ENCODE measurements around the gene FSHR.

FSHR gene

GRCh38 chr2:49042488-49042887 is 111.8 kb downstream of the FSHR start:
- TF ChIP-seq, protein P1, sequence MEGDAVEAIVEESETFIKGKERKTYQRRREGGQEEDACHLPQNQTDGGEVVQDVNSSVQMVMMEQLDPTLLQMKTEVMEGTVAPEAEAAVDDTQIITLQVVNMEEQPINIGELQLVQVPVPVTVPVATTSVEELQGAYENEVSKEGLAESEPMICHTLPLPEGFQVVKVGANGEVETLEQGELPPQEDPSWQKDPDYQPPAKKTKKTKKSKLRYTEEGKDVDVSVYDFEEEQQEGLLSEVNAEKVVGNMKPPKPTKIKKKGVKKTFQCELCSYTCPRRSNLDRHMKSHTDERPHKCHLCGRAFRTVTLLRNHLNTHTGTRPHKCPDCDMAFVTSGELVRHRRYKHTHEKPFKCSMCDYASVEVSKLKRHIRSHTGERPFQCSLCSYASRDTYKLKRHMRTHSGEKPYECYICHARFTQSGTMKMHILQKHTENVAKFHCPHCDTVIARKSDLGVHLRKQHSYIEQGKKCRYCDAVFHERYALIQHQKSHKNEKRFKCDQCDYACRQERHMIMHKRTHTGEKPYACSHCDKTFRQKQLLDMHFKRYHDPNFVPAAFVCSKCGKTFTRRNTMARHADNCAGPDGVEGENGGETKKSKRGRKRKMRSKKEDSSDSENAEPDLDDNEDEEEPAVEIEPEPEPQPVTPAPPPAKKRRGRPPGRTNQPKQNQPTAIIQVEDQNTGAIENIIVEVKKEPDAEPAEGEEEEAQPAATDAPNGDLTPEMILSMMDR (IDR thresholded peaks at IDR 0.05; ENCODE audit: low read depth, low read length): no peak
- no peak for DNase-seq (ENCODE audit: extremely low read depth, low read depth)

- DNase-seq (ENCODE audit: extremely low read depth, low read depth): no peak
- TF ChIP-seq, protein P1 (IDR thresholded peaks at IDR 0.05; ENCODE audit: low read depth, low read length): no peak
These were observed 113.3 kb downstream of the FSHR start for GRCh38 chr2:49041061-49041460.

GRCh38 chr2:49037197-49037596 is 117.1 kb downstream of the FSHR start:
- DNase-seq (ENCODE audit: extremely low read depth, low read depth): no peak
- TF ChIP-seq, protein P1 (IDR thresholded peaks at IDR 0.05; ENCODE audit: low read depth, low read length): no peak

DNA sequence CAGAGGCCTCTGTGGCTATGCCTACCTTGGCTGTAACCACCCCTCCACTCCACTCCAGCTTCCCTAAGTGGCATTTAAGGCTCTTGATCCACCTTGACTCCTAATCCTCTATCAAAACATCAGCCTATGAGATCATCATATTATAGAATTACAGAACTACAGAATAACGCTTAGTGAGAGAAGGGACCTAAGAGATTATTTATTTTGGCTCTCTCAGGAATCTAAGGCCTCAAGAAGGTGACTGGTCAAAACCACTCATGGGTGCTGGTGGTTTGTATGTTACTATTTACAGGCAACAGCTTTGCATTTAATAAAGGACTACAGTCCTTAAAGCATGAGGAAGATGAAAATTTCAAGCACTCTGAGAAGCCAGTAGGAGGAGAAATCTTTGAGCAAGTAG is 118.8 kb downstream of the FSHR start:
- no peak for DNase-seq (ENCODE audit: extremely low read depth, low read depth)
- TF ChIP-seq, protein P1 (IDR thresholded peaks at IDR 0.05; ENCODE audit: low read depth, low read length): no peak

DNA sequence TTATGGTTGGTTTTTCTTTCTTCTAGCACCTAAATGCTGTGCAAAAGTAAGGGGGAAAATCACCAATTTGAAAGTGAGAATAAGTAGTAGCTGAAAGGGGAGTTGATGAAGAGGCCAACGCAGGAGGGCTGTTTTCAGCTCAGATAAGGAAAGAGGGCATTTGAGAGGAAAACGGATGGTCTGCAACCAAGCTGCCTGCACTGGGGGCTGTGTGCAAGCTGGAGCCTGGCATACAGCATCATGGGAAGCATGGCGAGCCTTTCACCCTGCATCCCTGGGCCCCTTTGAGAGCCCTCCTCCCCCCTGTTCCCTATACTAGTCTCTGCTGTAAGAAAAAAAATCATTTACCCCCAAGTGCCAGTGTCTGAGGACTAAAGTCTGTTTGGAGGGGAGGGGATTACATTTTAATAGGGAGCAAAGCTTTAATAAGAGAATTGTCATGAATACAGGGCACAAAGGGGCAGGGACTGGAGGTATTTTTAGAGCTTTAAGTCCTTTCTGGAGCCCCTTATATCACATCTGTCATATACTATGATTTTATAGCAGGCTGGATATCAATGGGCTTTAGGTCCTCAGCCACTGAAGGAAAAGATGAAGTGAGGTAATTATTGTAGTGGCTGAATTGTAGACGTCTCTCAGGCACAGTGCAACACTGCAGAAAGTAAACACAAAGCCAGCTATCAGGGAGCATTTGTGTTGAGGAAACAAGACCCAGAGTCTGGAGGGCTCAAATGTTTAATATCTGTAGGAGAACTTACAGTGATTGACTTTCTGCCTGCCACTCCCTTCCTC is 120.7 kb downstream of the FSHR start:
- no peak for DNase-seq (ENCODE audit: extremely low read depth, low read depth)
- TF ChIP-seq, protein P1 (IDR thresholded peaks at IDR 0.05; ENCODE audit: low read depth, low read length): no peak

DNA sequence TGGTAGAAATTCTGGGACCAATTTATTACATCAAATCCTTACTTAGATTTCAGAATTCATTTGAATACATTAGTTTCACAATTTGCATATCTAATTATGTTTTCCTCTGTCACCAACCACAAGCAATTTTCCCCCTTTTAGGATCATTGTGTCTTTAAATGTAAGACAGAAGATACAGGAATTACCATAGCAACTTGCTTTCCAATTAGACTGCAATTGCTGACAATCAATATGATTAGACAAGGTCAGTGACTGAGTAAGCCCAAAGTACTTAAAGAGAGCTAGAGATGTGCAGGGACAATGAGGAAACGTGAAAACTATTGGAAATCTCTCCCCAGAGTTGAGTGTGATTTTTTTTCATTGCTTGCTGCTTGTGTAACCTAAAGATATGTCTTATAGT is 121.4 kb downstream of the FSHR start:
- no peak for DNase-seq (ENCODE audit: extremely low read depth, low read depth)
- TF ChIP-seq, protein P1 (IDR thresholded peaks at IDR 0.05; ENCODE audit: low read depth, low read length): no peak

- DNase-seq (ENCODE audit: extremely low read depth, low read depth): no peak
- TF ChIP-seq, protein P1 (IDR thresholded peaks at IDR 0.05; ENCODE audit: low read depth, low read length): no peak
These were observed 122.2 kb downstream of the FSHR start for GRCh38 chr2:49032126-49032525.
